Cardiac atrium fibroblast (primary cell): ENCODE measurements around the gene CLEC17A. TPM values are rescaled to one million over a fixed set of nuclear protein-coding genes. Genes with fewer than 3 reads are reported as not detected.

Source experiments
- total RNA-seq: library from RNA; depleted of rRNA; stranded (reverse); fragments of >200 nt; gene quantifications from 2 replicates; pipeline ENCODE4 v1.2.3, GENCODE V29; 2015

The CLEC17A gene, protein sequence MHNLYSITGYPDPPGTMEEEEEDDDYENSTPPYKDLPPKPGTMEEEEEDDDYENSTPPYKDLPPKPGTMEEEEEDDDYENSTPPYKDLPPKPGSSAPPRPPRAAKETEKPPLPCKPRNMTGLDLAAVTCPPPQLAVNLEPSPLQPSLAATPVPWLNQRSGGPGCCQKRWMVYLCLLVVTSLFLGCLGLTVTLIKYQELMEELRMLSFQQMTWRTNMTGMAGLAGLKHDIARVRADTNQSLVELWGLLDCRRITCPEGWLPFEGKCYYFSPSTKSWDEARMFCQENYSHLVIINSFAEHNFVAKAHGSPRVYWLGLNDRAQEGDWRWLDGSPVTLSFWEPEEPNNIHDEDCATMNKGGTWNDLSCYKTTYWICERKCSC
- total RNA-seq = not detected in 2 replicates

DNA sequence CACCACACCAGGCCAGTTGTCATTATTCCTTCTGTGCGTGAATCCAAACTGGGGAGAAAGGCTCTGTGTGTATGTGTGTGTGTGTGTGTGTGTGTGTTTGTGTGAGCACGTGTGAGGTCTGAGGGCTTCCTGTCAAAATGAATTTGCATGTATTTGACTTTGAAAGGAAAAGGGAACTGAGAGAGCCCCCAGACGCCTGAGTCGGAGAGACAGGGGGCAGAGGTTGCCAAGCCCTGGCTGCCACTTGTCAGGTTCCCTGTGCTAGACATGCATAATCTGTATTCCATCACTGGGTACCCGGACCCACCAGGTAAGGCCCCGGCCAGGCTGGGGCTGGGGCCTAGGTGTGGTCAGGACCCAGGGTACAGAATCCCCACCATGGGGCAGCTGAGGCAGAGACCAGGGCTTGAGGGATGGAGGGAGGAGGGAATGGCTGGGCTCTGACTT is at the start of gene CLEC17A:
Gene CLEC17A (plus strand): TSS at position 191 of the 447 bp plus-strand sequence. CDS start 77 bp downstream, at position 268.

DNA sequence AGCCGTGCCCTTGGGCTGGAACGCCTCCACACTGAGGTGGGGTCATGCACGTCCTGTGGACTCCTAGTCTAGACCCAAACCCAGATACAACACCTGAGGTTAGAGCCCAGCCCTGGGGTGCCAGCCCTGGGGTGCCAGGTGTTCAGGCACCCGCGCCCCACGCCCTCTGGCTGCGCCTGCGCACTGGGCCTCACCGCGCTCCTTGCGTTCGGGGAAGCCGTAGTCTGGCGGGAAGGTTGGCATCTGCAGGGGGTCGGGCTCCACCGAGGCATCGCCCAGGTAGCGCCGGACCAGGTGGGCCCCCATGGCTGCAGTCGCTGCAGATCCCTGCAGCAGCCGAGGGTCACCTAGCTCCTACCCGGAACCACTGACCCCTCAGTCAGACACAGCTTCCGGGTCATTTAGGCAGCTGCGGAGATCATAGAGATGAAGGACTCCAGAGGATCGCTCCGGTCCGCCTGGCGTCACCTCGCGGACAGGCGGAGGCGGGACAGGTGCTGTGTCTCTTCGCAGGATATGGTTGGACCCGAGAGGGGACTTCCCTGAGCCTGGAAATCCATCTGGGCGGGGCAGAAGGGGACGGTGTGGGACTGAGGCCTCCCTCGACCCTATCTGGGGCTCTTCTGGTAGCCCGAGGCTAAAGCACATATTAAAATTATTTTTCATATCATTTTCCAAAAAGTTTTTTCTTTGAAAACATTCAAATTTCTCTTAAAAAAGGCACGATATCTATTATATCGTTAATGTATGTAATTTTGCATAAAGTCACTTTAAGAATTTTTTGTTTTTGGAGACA is 11.0 kb upstream of the CLEC17A start, which contains the start of gene NDUFB7:
Gene NDUFB7 (minus strand): TSS at position 372 of the 796 bp plus-strand sequence. CDS start 66 bp downstream, at position 306.

Other genes with a start within 250 kb of the CLEC17A start
- 46.8 and 64.2 TPM in 2 replicates for gene ADGRE5, start 201.6 kb upstream of the CLEC17A start, total RNA-seq
- 38.3 and 47.0 TPM in 2 replicates for gene DDX39A, start 163.7 kb upstream of the CLEC17A start, total RNA-seq
- gene PKN1, start 149.8 kb upstream of the CLEC17A start, total RNA-seq = 79.2 and 83.0 TPM in 2 replicates
- 0.72 and 1.3 TPM in 2 replicates for gene PTGER1, start 107.7 kb upstream of the CLEC17A start, total RNA-seq
- 85.5 and 90.4 TPM in 2 replicates for gene GIPC1, start 87.0 kb upstream of the CLEC17A start, total RNA-seq
- gene DNAJB1, start 64.7 kb upstream of the CLEC17A start, total RNA-seq = 40.4 and 45.2 TPM in 2 replicates
- gene TECR, start 53.5 kb upstream of the CLEC17A start, total RNA-seq = 35.2 and 41.3 TPM in 2 replicates
- gene NDUFB7, start 11.0 kb upstream of the CLEC17A start, total RNA-seq = 193 and 218 TPM in 2 replicates
- not detected in 2 replicates for gene ADGRE3, start 91.8 kb downstream of the CLEC17A start, total RNA-seq
- 9.2 and 9.4 TPM in 2 replicates for gene ZNF333, start 107.0 kb downstream of the CLEC17A start, total RNA-seq
- 0.32 and 1.4 TPM in 2 replicates for gene ADGRE2, start 195.5 kb downstream of the CLEC17A start, total RNA-seq